Stomach (tissue), 4 donors: Measurements from ENCODE around the gene NRF1.

Experiments used
- CTCF ChIP-seq, 7 experiments: fragments of 450-650 bp in 4 of 7; fragments of 200-600 bp in 3 of 7; sonication (generic) in 3 of 7; IDR thresholded peaks; one replicate each; pipeline ENCODE4 v1.5.1; 2016 to 2019; ENCODE audit warnings: antibody characterized with exemption in 7 of 7, control low read depth in 2 of 7, mild to moderate bottlenecking in 1 of 7
- EP300 ChIP-seq: sonication (generic); formaldehyde crosslinking; IDR thresholded peaks from one replicate; pipeline ENCODE4 v1.6.1; 2017; ENCODE audit warnings: antibody characterized with exemption
- POLR2AphosphoS5 ChIP-seq, 3 donors: sonication (generic); formaldehyde crosslinking; IDR thresholded peaks; one replicate each; pipeline ENCODE4 v1.6.1; 2016; ENCODE audit warnings: antibody characterized with exemption in 3 of 3

GRCh38 chr7:129702761-129703338 lies 91.3 kb downstream of the NRF1 start:
- TF ChIP-seq CTCF (IDR thresholded peaks at IDR 0.05) (no peak), EP300 (no peak), POLR2AphosphoS5 (IDR thresholded peaks at IDR 0.05) (no peak)
